GM19240 (cell line): ENCODE results near the gene KATNAL2.
"Not testable (repeated sequence)": the region's sequence is repeated elsewhere in the genome, so short reads cannot be mapped to it uniquely, and the experiment has no call there.

ENCODE experiments used
- DNase-seq: peaks from one replicate; pipeline ENCODE4 v3.0.0; 2011; ENCODE audit warnings: low spot score; ENCODE audit not compliant: insufficient read length

The KATNAL2 gene

GRCh38 chr18:47032945-47033344 is 115.5 kb downstream of the KATNAL2 start:
- DNase-seq = no peak

GRCh38 chr18:47034591-47034990 is 117.2 kb downstream of the KATNAL2 start:
- DNase-seq = not testable (repeated sequence)

GRCh38 chr18:47035156-47035671 is 117.8 kb downstream of the KATNAL2 start, which contains the start of gene ELOA2:
TSS of gene ELOA2 (minus strand) at chr18:47035621. CDS start at chr18:47035264, 357 bp downstream.
- DNase-seq = no peak

- DNase-seq = peak; percentile 7
Observed at GRCh38 chr18:47036298-47036874, 119.0 kb downstream of the KATNAL2 start.

- no peak for DNase-seq
Observed at GRCh38 chr18:47036927-47037578, 119.7 kb downstream of the KATNAL2 start.

- no peak for DNase-seq
Observed at GRCh38 chr18:47040982-47041381, 123.6 kb downstream of the KATNAL2 start.

- DNase-seq = no peak
Observed at GRCh38 chr18:47050468-47050867, 133.1 kb downstream of the KATNAL2 start.

GRCh38 chr18:47054369-47054768 is 137.0 kb downstream of the KATNAL2 start:
- DNase-seq = no peak

GRCh38 chr18:47062471-47062870 is 145.1 kb downstream of the KATNAL2 start:
- no peak for DNase-seq

- DNase-seq = no peak
Observed at GRCh38 chr18:47063096-47063495, 145.7 kb downstream of the KATNAL2 start.

GRCh38 chr18:47067648-47068047 is 150.2 kb downstream of the KATNAL2 start:
- DNase-seq = no peak

- no peak for DNase-seq
Observed at GRCh38 chr18:47075098-47075883, 157.9 kb downstream of the KATNAL2 start.

- DNase-seq = no peak
Observed at GRCh38 chr18:47077111-47077510, 159.7 kb downstream of the KATNAL2 start.

- DNase-seq = no peak
Observed at GRCh38 chr18:47080872-47081271, 163.5 kb downstream of the KATNAL2 start.

GRCh38 chr18:47081578-47081977 is 164.2 kb downstream of the KATNAL2 start:
- DNase-seq = no peak

- no peak for DNase-seq
Observed at GRCh38 chr18:47087676-47088075, 170.3 kb downstream of the KATNAL2 start.

- DNase-seq = no peak
Observed at GRCh38 chr18:47095810-47096209, 178.4 kb downstream of the KATNAL2 start.

- peak; percentile 24 for DNase-seq
Observed at GRCh38 chr18:47100212-47100831, 182.9 kb downstream of the KATNAL2 start.

GRCh38 chr18:47108373-47108772 is 191.0 kb downstream of the KATNAL2 start:
- DNase-seq = no peak

- no peak for DNase-seq
Observed at GRCh38 chr18:47108998-47109405, 191.6 kb downstream of the KATNAL2 start.

GRCh38 chr18:47109720-47110119 is 192.3 kb downstream of the KATNAL2 start:
- DNase-seq = no peak
